Neural cell (in vitro differentiated cells): ENCODE data around the gene SEPTIN5.

ENCODE experiments used
- CTCF ChIP-seq: fragments of 450-650 bp; IDR thresholded peaks from 2 replicates; pipeline ENCODE4 v1.5.1; 2014; ENCODE audit warnings: antibody characterized with exemption, mild to moderate bottlenecking, moderate library complexity; ENCODE audit not compliant: poor library complexity, severe bottlenecking
- EP300 ChIP-seq: fragments of 450-650 bp; conservative IDR thresholded peaks from 2 replicates; pipeline ENCODE4 v1.6.1; 2014; ENCODE audit warnings: antibody characterized with exemption, mild to moderate bottlenecking, moderate library complexity; ENCODE audit not compliant: poor library complexity, severe bottlenecking
- EZH2 ChIP-seq: fragments of 200-600, 300-800 bp; shearing (Covaris generic), sonication (generic); IDR thresholded peaks from 2 replicates; pipeline ENCODE4 v1.6.1; 2014; ENCODE audit warnings: antibody characterized with exemption, low read length, borderline replicate concordance, mild to moderate bottlenecking; ENCODE audit not compliant: insufficient read depth, poor library complexity, severe bottlenecking
- MXI1 ChIP-seq: fragments of 450-650 bp; conservative IDR thresholded peaks from 2 replicates; pipeline ENCODE4 v1.6.1; 2014; ENCODE audit warnings: antibody characterized with exemption, mild to moderate bottlenecking; ENCODE audit not compliant: poor library complexity, severe bottlenecking
- POLR2AphosphoS5 ChIP-seq: IDR thresholded peaks from 2 replicates; pipeline ENCODE4 v1.6.1; 2012
- RAD21 ChIP-seq: fragments of 450-650 bp; conservative IDR thresholded peaks from 2 replicates; pipeline ENCODE4 v1.6.1; 2014; ENCODE audit warnings: antibody characterized with exemption, mild to moderate bottlenecking, moderate library complexity
- TAF1 ChIP-seq: IDR thresholded peaks from 2 replicates; pipeline ENCODE4 v1.6.1; 2012; ENCODE audit warnings: low read depth
- TF ChIP-seq, protein P1 (sequence below): IDR thresholded peaks from 2 replicates; pipeline ENCODE4 v1.6.1; 2012; ENCODE audit warnings: borderline replicate concordance

GRCh38 chr22:19720150-19720827 is 6.0 kb downstream of the SEPTIN5 start:
- TF ChIP-seq CTCF (no peak), MXI1 (no peak), EZH2 (no peak), EP300 (no peak), POLR2AphosphoS5 (no peak), TAF1 (no peak), RAD21 (no peak)
- TF ChIP-seq, protein P1, sequence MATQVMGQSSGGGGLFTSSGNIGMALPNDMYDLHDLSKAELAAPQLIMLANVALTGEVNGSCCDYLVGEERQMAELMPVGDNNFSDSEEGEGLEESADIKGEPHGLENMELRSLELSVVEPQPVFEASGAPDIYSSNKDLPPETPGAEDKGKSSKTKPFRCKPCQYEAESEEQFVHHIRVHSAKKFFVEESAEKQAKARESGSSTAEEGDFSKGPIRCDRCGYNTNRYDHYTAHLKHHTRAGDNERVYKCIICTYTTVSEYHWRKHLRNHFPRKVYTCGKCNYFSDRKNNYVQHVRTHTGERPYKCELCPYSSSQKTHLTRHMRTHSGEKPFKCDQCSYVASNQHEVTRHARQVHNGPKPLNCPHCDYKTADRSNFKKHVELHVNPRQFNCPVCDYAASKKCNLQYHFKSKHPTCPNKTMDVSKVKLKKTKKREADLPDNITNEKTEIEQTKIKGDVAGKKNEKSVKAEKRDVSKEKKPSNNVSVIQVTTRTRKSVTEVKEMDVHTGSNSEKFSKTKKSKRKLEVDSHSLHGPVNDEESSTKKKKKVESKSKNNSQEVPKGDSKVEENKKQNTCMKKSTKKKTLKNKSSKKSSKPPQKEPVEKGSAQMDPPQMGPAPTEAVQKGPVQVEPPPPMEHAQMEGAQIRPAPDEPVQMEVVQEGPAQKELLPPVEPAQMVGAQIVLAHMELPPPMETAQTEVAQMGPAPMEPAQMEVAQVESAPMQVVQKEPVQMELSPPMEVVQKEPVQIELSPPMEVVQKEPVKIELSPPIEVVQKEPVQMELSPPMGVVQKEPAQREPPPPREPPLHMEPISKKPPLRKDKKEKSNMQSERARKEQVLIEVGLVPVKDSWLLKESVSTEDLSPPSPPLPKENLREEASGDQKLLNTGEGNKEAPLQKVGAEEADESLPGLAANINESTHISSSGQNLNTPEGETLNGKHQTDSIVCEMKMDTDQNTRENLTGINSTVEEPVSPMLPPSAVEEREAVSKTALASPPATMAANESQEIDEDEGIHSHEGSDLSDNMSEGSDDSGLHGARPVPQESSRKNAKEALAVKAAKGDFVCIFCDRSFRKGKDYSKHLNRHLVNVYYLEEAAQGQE = no peak
